Panc1 (cell line): Measurements from ENCODE around the gene THEM5. TPM values are rescaled to one million over a fixed set of nuclear protein-coding genes. Genes with fewer than 3 reads are reported as not detected.

Experiments
- ATAC-seq: fragments of 200-7000 bp; cut with Tn5 transposase; 2 replicates; pipeline ENCODE4 v1.9.1; 2020; ENCODE audit warnings: mild to moderate bottlenecking, moderate library complexity
- BruUV-seq: library from RNA; stranded (reverse); fragments of 400-500 nt; replicated peaks from 2 replicates; lab custom pipeline; 2021; lab: Mats Ljungman, UMichigan
- CTCF ChIA-PET: fragments of 300-600 bp; sonication (Branson Sonifier 250); formaldehyde crosslinking; loops from one replicate; lab custom pipeline; 2022; ENCODE audit warnings: antibody characterized with exemption; lab: Charles Lee
- POLR2A ChIA-PET: fragments of 300-600 bp; sonication (Branson Sonifier 250); formaldehyde crosslinking; loops from one replicate; lab custom pipeline; 2022; ENCODE audit warnings: antibody characterized with exemption; lab: Charles Lee
- DNase-seq: peaks from one replicate; pipeline ENCODE4 v3.0.0-alpha.2; 2010; ENCODE audit warnings: low read depth, low spot score
- H3K27ac ChIP-seq: 2 replicates; pipeline ENCODE4 v1.5.1; 2011; ENCODE audit warnings: mild to moderate bottlenecking, low read length, inconsistent platforms
- H3K27me3 ChIP-seq: fragments of 200-500 bp; sonication (Bioruptor generic); 2 replicates; pipeline ENCODE4 v1.6.0; 2014; ENCODE audit warnings: low read length, inconsistent platforms; ENCODE audit not compliant: control insufficient read depth, insufficient read depth
- H3K36me3 ChIP-seq: fragments of 200-500 bp; sonication (Bioruptor generic); 2 replicates; pipeline ENCODE4 v1.5.1; 2014; ENCODE audit warnings: inconsistent platforms, mild to moderate bottlenecking, low read length, moderate library complexity; ENCODE audit not compliant: control insufficient read depth, insufficient read depth
- H3K4me1 ChIP-seq: 2 replicates; pipeline ENCODE4 v1.5.1; 2011; ENCODE audit warnings: inconsistent platforms, mild to moderate bottlenecking, low read length, moderate library complexity; ENCODE audit not compliant: control insufficient read depth, insufficient read depth
- H3K4me3 ChIP-seq, 2 experiments: 2 replicates each; pipeline ENCODE4 v1.5.1; 2011 to 2012; ENCODE audit warnings: low read depth in 2 of 2, low read length in 2 of 2, mild to moderate bottlenecking in 2 of 2, inconsistent platforms in 1 of 2, moderate library complexity in 1 of 2
- H3K9me3 ChIP-seq: fragments of 200-500 bp; sonication (Bioruptor generic); 2 replicates; pipeline ENCODE4 v1.5.1; 2014; ENCODE audit warnings: low read depth, mild to moderate bottlenecking, inconsistent platforms, low read length, moderate library complexity; ENCODE audit not compliant: control insufficient read depth, insufficient read depth
- POLR2AphosphoS5 ChIP-seq: IDR thresholded peaks from 2 replicates; pipeline ENCODE4 v1.6.1; 2012; ENCODE audit warnings: mild to moderate bottlenecking, low read depth, low read length, moderate library complexity
- SIN3A ChIP-seq: IDR thresholded peaks from 2 replicates; pipeline ENCODE4 v1.6.1; 2012; ENCODE audit warnings: low read depth, mild to moderate bottlenecking, low read length, moderate library complexity, borderline replicate concordance; ENCODE audit not compliant: insufficient read depth
- TCF7L2 ChIP-seq: IDR thresholded peaks from 2 replicates; pipeline ENCODE4 v1.6.1; 2011; ENCODE audit warnings: mild to moderate bottlenecking, low read depth, low read length, inconsistent platforms
- in situ Hi-C: cut with HindIII; loops from 2 replicates; pipeline ENCODE4 v1.10.0; 2016; ENCODE audit warnings: low sequenced_read_pairs, low pct_unique_long_range_greater_than_20kb
- intact Hi-C: fragments of 100-400 bp; cut with micrococcal nuclease; formaldehyde crosslinking; loops from one replicate; pipeline ENCODE4 v1.10.0; 2022; ENCODE audit not compliant: unreplicated experiment
- total RNA-seq: library from RNA; stranded (reverse); gene quantifications from one replicate; pipeline ENCODE4 v1.2.1, GENCODE V29; 2021; ENCODE audit not compliant: unreplicated experiment
- TF ChIP-seq, protein P1 (sequence below): fragments of 450-650 bp; IDR thresholded peaks from 2 replicates; pipeline ENCODE4 v1.5.1; 2017; ENCODE audit warnings: mild to moderate bottlenecking
- TF ChIP-seq, protein P2 (sequence below), 2 experiments: IDR thresholded peaks; 2 replicates each; pipeline ENCODE4 v1.6.1; 2011 to 2012; ENCODE audit warnings: low read depth in 2 of 2, control low read depth in 1 of 2, low read length in 1 of 2, mild to moderate bottlenecking in 1 of 2, moderate library complexity in 1 of 2; ENCODE audit not compliant: insufficient read depth in 1 of 2

The THEM5 gene
- total RNA-seq, 1 experiment from 2014 or later: not detected

GRCh38 chr1:151807766-151808165 lies 45.7 kb downstream of the THEM5 start:
- no TSS peak for BruUV-seq
- CTCF ChIA-PET: no interaction called here
- peaks cover 3% of the 10 kb centered on the region for H3K4me1 ChIP-seq

GRCh38 chr1:151807131-151807530 lies 46.4 kb downstream of the THEM5 start:
- H3K4me1 ChIP-seq: peaks cover 3% of the 10 kb centered on the region
- intact Hi-C loops (no loop called here), in situ Hi-C loops (no loop called here)
- no peak overlapping the region for H3K4me3 ChIP-seq
- DNase-seq: no peak
- no peaks in the 10 kb centered on the region for H3K36me3 ChIP-seq
- ChIA-PET POLR2A (no interaction called here), CTCF (no interaction called here)
- no peaks in the 10 kb centered on the region for H3K27me3 ChIP-seq
- no TSS peak for BruUV-seq
- no peak overlapping the region for H3K27ac ChIP-seq
- TF ChIP-seq SIN3A (no peak), POLR2AphosphoS5 (no peak), TCF7L2 (no peak)
- TF ChIP-seq, protein P1, sequence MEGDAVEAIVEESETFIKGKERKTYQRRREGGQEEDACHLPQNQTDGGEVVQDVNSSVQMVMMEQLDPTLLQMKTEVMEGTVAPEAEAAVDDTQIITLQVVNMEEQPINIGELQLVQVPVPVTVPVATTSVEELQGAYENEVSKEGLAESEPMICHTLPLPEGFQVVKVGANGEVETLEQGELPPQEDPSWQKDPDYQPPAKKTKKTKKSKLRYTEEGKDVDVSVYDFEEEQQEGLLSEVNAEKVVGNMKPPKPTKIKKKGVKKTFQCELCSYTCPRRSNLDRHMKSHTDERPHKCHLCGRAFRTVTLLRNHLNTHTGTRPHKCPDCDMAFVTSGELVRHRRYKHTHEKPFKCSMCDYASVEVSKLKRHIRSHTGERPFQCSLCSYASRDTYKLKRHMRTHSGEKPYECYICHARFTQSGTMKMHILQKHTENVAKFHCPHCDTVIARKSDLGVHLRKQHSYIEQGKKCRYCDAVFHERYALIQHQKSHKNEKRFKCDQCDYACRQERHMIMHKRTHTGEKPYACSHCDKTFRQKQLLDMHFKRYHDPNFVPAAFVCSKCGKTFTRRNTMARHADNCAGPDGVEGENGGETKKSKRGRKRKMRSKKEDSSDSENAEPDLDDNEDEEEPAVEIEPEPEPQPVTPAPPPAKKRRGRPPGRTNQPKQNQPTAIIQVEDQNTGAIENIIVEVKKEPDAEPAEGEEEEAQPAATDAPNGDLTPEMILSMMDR: no peak
- TF ChIP-seq, protein P2, sequence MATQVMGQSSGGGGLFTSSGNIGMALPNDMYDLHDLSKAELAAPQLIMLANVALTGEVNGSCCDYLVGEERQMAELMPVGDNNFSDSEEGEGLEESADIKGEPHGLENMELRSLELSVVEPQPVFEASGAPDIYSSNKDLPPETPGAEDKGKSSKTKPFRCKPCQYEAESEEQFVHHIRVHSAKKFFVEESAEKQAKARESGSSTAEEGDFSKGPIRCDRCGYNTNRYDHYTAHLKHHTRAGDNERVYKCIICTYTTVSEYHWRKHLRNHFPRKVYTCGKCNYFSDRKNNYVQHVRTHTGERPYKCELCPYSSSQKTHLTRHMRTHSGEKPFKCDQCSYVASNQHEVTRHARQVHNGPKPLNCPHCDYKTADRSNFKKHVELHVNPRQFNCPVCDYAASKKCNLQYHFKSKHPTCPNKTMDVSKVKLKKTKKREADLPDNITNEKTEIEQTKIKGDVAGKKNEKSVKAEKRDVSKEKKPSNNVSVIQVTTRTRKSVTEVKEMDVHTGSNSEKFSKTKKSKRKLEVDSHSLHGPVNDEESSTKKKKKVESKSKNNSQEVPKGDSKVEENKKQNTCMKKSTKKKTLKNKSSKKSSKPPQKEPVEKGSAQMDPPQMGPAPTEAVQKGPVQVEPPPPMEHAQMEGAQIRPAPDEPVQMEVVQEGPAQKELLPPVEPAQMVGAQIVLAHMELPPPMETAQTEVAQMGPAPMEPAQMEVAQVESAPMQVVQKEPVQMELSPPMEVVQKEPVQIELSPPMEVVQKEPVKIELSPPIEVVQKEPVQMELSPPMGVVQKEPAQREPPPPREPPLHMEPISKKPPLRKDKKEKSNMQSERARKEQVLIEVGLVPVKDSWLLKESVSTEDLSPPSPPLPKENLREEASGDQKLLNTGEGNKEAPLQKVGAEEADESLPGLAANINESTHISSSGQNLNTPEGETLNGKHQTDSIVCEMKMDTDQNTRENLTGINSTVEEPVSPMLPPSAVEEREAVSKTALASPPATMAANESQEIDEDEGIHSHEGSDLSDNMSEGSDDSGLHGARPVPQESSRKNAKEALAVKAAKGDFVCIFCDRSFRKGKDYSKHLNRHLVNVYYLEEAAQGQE (IDR thresholded peaks at IDR 0.05; ENCODE audit: insufficient read depth in 1 of 2, low read depth in 2 of 2, low read length in 1 of 2): no peak
- no peak for ATAC-seq
- no peaks in the 10 kb centered on the region for H3K9me3 ChIP-seq

More at GRCh38 chr1:151807766-151808165, 45.7 kb downstream of the THEM5 start:
- no peak overlapping the region for H3K4me3 ChIP-seq
- intact Hi-C loops (no loop called here), in situ Hi-C loops (no loop called here)
- POLR2A ChIA-PET: no interaction called here
- no peaks in the 10 kb centered on the region for H3K27me3 ChIP-seq
- ATAC-seq: no peak
- TF ChIP-seq SIN3A (no peak), TCF7L2 (no peak), POLR2AphosphoS5 (no peak)
- TF ChIP-seq, protein P1: no peak
- TF ChIP-seq, protein P2 (IDR thresholded peaks at IDR 0.05; ENCODE audit: insufficient read depth in 1 of 2, low read depth in 2 of 2, low read length in 1 of 2): no peak
- no peak overlapping the region for H3K27ac ChIP-seq
- H3K36me3 ChIP-seq: no peaks in the 10 kb centered on the region
- no peak for DNase-seq
- no peaks in the 10 kb centered on the region for H3K9me3 ChIP-seq
